Progenitor cell of endocrine pancreas (in vitro differentiated cells): ENCODE results near the gene CDYL. TPM values are rescaled to one million over a fixed set of nuclear protein-coding genes. Genes with fewer than 3 reads are reported as not detected.
A peak's percentile ranks its signal among the peaks of the same experiment; 100 is the strongest.

Experiments used
- DNase-seq: peaks from one replicate; pipeline ENCODE4 v3.0.0; 2021; ENCODE audit warnings: low spot score; ENCODE audit not compliant: unreplicated experiment
- H3K27ac Mint-ChIP-seq: 2 replicates; pipeline ENCODE4 v1.8.0; 2021; ENCODE audit warnings: mild to moderate bottlenecking, moderate library complexity, mixed read lengths
- H3K27me3 Mint-ChIP-seq: 2 replicates; pipeline ENCODE4 v1.8.0; 2021; ENCODE audit warnings: mixed read lengths
- H3K36me3 Mint-ChIP-seq: 2 replicates; pipeline ENCODE4 v1.8.0; 2022; ENCODE audit warnings: mixed read lengths; ENCODE audit not compliant: insufficient read depth
- H3K4me1 Mint-ChIP-seq: 2 replicates; pipeline ENCODE4 v1.8.0; 2021; ENCODE audit warnings: low read depth, mixed read lengths
- H3K4me3 Mint-ChIP-seq: 2 replicates; pipeline ENCODE4 v1.8.0; 2021; ENCODE audit warnings: low read depth, mild to moderate bottlenecking, moderate library complexity, mixed read lengths
- H3K9me3 Mint-ChIP-seq: 2 replicates; pipeline ENCODE4 v1.8.0; 2021; ENCODE audit warnings: low read depth, mixed read lengths
- CTCF ChIP-seq: fragments of 200-600 bp; sonication (generic); IDR thresholded peaks from one replicate; pipeline ENCODE4 v1.5.0; 2021; ENCODE audit warnings: antibody characterized with exemption, mild to moderate bottlenecking; ENCODE audit not compliant: unreplicated experiment
- total RNA-seq: library from RNA; stranded (reverse); gene quantifications from 2 replicates; pipeline ENCODE4 v1.2.1, GENCODE V29; 2021

The CDYL gene
- total RNA-seq, 1 donor from 2014 or later: 78.3 TPM

- Mint-ChIP-seq H3K4me3 (no peak overlapping the region), H3K27me3 (no peaks in the 10 kb centered on the region), H3K27ac (peak overlapping the region; percentile 33), H3K9me3 (peaks cover 10% of the 10 kb centered on the region), H3K4me1 (peaks cover 21% of the 10 kb centered on the region), H3K36me3 (peaks cover 18% of the 10 kb centered on the region)
- no peak for DNase-seq
- no peak for TF ChIP-seq CTCF
Observed at GRCh38 chr6:4786996-4787395, 10.8 kb downstream of the CDYL start.

- Mint-ChIP-seq H3K36me3 (peaks cover 13% of the 10 kb centered on the region), H3K9me3 (peaks cover 8% of the 10 kb centered on the region), H3K4me3 (no peak overlapping the region), H3K27me3 (no peaks in the 10 kb centered on the region), H3K27ac (no peak overlapping the region), H3K4me1 (peaks cover 21% of the 10 kb centered on the region)
- no peak for TF ChIP-seq CTCF
- DNase-seq: no peak
Observed at GRCh38 chr6:4788482-4788881, 12.3 kb downstream of the CDYL start.

GRCh38 chr6:4788953-4789584 lies 12.9 kb downstream of the CDYL start:
- DNase-seq: no peak
- Mint-ChIP-seq H3K4me3 (no peak overlapping the region), H3K36me3 (peaks cover 8% of the 10 kb centered on the region), H3K4me1 (peaks cover 21% of the 10 kb centered on the region), H3K27ac (no peak overlapping the region), H3K9me3 (peaks cover 2% of the 10 kb centered on the region), H3K27me3 (no peaks in the 10 kb centered on the region)
- TF ChIP-seq CTCF: peak; percentile 22

- peak; percentile 42 for TF ChIP-seq CTCF
- Mint-ChIP-seq H3K4me3 (no peak overlapping the region), H3K36me3 (peaks cover 5% of the 10 kb centered on the region), H3K27ac (no peak overlapping the region), H3K4me1 (peaks cover 21% of the 10 kb centered on the region), H3K27me3 (no peaks in the 10 kb centered on the region), H3K9me3 (no peaks in the 10 kb centered on the region)
- DNase-seq: no peak
Observed at GRCh38 chr6:4790158-4790899, 14.1 kb downstream of the CDYL start.

GRCh38 chr6:4794140-4794707 lies 18.0 kb downstream of the CDYL start:
- DNase-seq: no peak
- Mint-ChIP-seq H3K27ac (no peak overlapping the region), H3K27me3 (no peaks in the 10 kb centered on the region), H3K4me1 (peaks cover 24% of the 10 kb centered on the region), H3K4me3 (no peak overlapping the region), H3K36me3 (peaks cover 3% of the 10 kb centered on the region), H3K9me3 (no peaks in the 10 kb centered on the region)
- no peak for TF ChIP-seq CTCF
